GM18867 (cell line): ENCODE results near the gene PM20D2.

Experiments
- ATAC-seq: cut with Tn5 transposase; IDR thresholded peaks from one replicate; pipeline ENCODE4 v1.9.1; 2021; ENCODE audit warnings: mild to moderate bottlenecking, moderate library complexity; ENCODE audit not compliant: unreplicated experiment

PM20D2 gene

GRCh38 chr6:89144354-89144906 is 1.4 kb upstream of the PM20D2 start:
- ATAC-seq = peak; percentile 52

GRCh38 chr6:89145091-89145955 is 532 bp upstream of the PM20D2 start:
- ATAC-seq = peak; percentile 60

GRCh38 chr6:89146718-89147700 is 1.2 kb downstream of the PM20D2 start:
- no peak for ATAC-seq

GRCh38 chr6:89148016-89148750 is 2.3 kb downstream of the PM20D2 start:
- no peak for ATAC-seq

GRCh38 chr6:89154131-89154530 is 8.3 kb downstream of the PM20D2 start:
- no peak for ATAC-seq

GRCh38 chr6:89160331-89161092 is 14.7 kb downstream of the PM20D2 start:
- no peak for ATAC-seq

GRCh38 chr6:89161326-89162046 is 15.6 kb downstream of the PM20D2 start:
- no peak for ATAC-seq

GRCh38 chr6:89162047-89162371 is 16.2 kb downstream of the PM20D2 start:
- no peak for ATAC-seq

GRCh38 chr6:89172131-89172530 is 26.3 kb downstream of the PM20D2 start:
- ATAC-seq = no peak

GRCh38 chr6:89173634-89174033 is 27.8 kb downstream of the PM20D2 start:
- no peak for ATAC-seq

GRCh38 chr6:89180112-89180511 is 34.3 kb downstream of the PM20D2 start:
- ATAC-seq = no peak

- no peak for ATAC-seq
These were observed 35.1 kb downstream of the PM20D2 start for GRCh38 chr6:89180971-89181370.

GRCh38 chr6:89183294-89183693 is 37.4 kb downstream of the PM20D2 start:
- no peak for ATAC-seq

- ATAC-seq = no peak
These were observed 38.5 kb downstream of the PM20D2 start for GRCh38 chr6:89184344-89184743.

- ATAC-seq = no peak
These were observed 40.9 kb downstream of the PM20D2 start for GRCh38 chr6:89186762-89187161.

- ATAC-seq = no peak
These were observed 41.6 kb downstream of the PM20D2 start for GRCh38 chr6:89187504-89187903.

GRCh38 chr6:89190741-89191140 is 44.9 kb downstream of the PM20D2 start:
- no peak for ATAC-seq

GRCh38 chr6:89194559-89194958 is 48.7 kb downstream of the PM20D2 start:
- ATAC-seq = no peak

- no peak for ATAC-seq
These were observed 51.3 kb downstream of the PM20D2 start for GRCh38 chr6:89197141-89197540.
